ENCODE measurements around the gene NR1H2.
A peak's percentile ranks its signal among the peaks of the same experiment; 100 is the strongest.
"Not testable (repeated sequence)": the region's sequence is repeated elsewhere in the genome, so short reads cannot be mapped to it uniquely, and the experiment has no call there.

NR1H2 gene

DNA sequence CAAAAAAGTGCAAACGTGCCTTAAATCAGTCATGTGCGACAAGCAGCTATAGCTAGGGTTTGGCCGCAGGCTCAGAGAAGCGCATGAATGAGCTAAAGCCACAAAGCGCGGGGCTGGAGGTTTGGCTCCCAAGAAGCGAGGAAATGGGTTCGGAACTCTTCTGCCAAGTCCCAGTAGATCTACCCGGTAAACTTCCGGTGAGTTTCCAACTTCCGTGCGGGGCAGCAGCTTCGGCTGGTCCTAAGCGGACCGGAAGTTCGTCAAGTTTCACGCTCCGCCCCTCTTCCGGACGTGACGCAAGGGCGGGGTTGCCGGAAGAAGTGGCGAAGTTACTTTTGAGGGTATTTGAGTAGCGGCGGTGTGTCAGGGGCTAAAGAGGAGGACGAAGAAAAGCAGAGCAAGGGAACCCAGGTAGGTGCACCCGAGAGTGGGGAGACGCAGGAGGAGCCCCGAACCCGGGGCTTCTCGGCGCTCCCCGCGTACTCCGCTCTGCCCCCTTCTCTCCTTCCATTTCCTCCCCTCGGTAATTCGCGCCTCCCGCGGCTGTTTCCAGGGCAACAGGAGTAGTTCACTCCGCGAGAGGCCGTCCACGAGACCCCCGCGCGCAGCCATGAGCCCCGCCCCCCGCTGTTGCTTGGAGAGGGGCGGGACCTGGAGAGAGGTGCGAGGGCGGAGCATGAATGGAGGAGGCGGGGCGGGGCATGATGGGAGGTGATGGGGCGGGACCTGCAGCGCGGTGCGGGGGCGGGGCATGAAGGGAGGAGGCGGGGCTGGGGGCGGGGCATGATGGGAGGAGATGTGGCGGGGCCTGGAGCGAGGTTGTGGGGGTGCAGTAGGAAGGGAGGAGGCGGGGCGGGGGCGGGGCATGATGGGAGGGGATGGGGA, at the start of gene NR1H2:
NR1H2 (plus strand) TSS at position 292 of the 885 bp plus-strand sequence. CDS start 1,149 bp downstream, outside the sequence.
- DNase-seq = peak; percentile 99

DNA sequence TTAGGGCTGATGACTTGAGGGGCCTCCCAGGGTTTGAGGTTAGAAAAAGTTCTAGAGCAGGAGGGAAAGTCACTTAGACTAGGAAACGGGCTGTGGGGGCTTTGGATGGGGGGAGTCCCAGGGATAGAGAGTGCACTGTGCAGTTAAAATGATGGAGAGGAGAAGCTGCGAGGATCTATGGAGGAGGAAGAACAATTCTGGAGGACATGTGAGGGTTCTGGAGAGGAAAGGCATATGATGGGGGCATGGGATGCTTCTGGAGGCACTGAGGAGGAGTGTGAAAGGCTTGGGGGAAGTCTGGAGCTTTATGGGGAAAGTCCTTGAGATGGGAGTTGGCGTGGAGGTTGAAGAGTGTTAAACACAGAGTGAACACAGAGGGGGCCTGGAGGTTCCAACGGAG, 49.2 kb upstream of the NR1H2 start:
- no peak for DNase-seq

DNA sequence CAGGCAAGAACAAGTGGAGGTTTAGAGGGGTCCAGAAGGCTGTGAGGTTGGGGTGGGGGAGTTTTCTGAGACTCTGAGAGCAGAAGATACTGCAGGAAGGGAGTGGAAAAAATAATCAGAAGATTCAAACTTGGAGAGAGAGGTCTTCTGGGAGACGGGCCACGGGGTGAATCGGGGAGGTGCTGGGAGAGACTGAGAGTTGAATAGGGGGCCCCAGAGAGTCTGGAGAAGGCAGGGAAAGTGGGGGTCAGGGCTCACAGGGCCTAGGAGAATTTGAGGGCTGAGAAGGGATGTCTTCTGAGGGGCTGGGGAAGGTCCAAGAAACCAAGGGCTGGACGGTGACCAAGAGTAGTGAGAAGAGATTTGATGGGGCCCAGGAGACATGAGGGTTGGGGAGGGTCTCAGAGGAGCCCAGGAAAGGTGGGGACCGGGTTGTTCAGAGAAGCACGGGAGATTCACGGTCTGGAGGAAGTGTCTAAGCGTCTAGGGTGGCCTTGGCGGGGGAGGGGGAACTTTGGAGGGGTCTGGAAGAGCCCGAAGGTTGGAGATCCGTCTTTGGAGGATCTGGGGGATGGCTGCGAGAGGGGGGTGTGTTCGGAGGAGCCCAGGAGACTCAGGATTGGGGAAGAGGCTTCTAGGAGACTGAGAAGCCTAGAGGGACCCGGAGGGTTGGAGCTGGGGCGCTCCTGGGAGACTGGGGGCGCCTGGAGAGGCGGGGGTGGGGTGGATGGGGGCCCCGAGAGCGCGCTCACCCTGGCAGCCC, 48.6 kb upstream of the NR1H2 start:
- DNase-seq = no peak

DNA sequence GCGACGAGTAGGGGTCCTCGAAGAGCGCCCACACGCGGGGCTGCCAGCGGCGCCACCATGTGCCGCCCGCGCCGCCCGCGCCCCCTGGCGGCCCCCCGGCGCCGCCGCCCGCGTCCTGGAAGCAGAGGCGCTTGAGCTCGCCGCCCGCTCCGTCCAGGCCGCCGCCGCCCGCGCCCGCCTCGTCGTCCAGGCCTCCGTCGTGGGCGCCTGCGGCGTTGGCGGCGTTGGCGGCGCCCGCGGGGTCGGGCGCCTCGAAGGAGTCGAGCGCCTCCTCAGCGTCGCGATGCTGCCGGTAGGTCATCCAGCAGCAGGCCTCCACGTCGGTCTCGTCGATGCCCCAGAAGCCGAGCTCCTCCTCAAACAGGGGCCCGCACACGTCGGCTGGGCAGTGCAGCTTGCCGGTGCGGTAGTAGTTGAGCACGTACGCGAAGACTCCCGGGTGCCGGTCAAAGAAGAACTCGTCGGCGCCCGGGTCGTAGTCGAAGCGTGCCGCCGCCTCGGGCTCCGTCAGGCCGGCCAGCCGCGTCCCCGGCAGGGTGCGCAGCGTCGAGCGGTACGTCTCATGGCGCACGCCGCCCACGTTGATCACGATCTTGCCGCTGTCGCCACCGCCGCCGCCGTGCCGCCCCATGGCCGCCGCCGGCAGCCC, 47.9 kb upstream of the NR1H2 start:
- DNase-seq = peak; percentile 41

DNA sequence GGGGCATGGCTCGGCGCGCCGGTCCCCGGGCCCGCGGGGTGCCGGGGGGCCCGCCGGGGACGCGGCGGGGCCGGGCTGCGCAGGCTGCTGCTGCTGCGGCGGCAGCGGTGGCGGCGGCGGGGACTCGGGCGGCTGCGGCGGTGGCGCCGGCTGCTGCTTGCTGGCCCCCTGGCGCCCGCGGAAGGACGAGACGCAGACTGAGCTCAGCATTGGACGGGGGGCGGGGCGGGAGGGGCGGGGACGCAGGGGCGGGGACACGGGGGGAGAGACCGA, 47.4 kb upstream of the NR1H2 start:
- no peak for DNase-seq

DNA sequence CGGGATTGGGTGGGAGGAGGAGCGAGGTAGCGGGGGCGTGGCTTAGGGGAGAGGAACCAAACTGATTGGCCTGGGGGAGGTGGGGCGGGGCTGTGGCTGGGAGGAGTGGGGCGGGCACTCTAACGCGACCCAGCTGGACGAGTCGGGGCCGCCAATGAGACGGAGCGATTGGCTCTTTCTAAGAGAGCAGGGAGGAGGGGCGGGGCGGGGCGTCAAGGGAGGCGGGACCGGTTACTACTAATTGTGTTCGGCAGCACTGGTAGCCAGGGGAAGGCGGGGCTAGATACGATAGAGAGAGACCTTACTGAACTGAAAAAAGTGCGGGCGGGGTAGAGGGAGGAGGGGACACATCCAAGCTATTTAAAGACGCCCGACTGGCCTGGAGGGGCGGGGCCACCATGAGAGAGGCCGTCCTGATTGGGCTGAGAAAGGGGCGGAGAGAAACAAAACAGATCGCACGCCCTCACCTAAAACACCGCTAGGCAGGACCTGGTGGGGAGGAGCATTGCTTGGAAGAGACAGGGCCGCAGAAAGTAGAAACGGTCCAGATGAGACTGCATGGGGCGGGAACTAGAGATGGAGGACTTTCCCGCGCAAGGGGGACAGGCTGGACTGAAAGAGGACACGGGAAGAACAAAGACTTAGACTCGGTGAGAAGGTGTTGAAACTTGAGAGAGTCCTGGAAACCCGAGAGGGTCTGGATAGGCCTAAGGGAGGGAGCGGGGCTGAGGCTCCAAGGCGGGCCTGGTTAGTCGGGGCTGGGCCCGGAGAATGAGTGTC, 46.9 kb upstream of the NR1H2 start, which contains the start of gene KCNC3:
KCNC3 (minus strand) TSS at position 232 of the 780 bp plus-strand sequence. CDS start 295 bp downstream, outside the sequence.
- DNase-seq = peak; percentile 94

DNA sequence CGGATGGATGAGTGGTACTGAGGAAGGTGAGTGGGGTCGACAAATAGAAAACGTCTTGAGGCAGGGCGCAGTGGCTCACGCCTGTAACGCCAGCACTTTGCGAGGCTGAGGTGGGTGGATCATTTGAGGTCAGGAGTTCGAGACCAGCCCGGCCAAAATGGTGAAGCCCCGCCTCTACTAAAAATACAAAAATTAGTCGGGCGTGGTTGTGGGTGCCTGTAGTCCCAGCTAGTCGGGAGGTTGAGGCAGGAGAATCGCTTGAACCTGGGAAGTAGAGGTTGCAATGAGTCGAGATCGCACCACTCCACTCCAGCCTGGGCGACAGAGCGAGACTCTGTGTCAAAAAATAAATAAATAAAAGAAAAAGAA, 46.3 kb upstream of the NR1H2 start:
- DNase-seq = not testable (repeated sequence)

DNA sequence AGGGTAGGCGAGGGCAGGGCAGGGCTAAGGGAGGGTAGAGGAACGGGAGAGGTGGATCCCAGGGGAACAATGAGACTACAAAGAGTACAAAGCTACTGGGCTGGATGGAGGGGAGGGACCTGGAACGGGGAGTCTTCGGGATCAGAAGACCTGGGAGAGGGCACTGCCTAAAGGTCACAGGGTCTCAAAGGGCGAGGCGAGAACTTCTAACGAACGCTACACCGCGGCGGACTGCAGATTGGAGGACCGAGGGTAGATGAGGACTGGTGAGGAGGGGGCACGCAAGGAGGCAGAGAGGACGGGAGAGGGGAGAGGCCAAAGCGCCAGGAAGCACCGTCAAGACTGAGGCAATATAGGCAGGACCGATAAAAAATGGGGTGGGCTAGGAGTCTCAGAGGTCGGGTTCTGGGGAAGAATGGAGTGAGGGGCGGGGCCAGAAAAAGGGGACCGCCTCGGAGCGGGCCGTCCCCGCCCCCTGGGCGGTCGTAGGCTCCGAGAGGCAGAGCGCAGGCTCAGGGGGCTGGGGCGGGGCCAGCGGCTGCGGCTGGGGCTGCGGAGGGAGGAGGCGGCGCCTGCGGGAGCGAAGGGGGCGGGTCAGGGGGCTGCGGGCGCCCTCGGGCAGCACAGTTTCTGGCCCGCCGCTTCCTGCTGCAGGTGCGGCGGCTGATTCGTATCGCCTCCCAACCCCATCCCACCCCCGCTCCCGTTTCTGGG, 45.7 kb upstream of the NR1H2 start:
- peak; percentile 85 for DNase-seq

DNA sequence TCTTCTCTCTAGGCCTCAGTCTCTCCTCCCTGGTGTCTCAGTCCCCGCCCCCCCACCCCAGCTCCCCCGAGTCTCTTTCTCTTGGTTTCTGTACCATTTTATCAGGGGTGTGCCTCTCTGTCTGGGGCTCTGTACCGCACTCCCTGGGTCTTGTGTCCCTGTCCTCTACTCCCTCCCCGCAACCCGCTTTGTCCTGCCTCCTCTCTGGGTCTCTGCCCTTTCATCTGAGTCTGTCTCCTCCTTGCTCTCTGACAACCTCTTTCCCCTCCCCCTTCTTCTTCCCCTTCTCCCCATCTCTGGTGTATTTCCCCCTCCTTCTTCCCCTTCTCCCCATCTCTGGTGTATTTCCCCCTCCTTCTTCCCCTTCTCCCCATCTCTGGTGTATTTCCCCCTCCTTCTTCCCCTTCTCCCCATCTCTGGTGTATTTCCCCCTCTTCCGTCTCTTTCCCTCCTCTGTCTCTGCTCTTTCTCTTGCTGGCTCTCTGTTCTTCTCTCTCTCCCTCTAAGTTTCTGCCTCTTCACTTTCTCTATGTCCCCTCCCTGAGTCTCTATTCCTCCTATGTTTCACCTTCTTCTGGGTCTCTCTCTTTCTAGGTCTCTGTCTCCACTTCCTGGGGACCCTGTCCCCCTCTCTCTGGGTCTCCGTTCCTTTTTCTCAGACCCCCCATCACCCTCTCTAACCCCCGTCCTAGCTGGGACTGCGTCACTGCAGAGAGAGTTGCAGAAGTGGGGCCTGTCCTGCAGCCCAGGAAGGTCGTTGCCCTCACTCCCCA, 44.9 kb upstream of the NR1H2 start:
- no peak for DNase-seq

DNA sequence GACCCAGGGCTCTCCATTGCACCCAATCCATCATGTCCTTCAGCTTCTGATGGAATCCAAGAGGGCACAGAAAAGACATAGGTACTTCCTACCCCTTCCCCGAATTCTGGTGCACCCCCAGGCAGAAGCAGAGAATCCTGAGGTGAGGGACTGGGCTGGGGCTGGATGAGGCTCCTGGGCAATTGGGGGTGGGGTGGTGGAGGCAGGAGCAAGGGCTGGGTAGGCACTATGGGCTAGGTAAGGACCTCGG, 44.3 kb upstream of the NR1H2 start:
- no peak for DNase-seq

DNA sequence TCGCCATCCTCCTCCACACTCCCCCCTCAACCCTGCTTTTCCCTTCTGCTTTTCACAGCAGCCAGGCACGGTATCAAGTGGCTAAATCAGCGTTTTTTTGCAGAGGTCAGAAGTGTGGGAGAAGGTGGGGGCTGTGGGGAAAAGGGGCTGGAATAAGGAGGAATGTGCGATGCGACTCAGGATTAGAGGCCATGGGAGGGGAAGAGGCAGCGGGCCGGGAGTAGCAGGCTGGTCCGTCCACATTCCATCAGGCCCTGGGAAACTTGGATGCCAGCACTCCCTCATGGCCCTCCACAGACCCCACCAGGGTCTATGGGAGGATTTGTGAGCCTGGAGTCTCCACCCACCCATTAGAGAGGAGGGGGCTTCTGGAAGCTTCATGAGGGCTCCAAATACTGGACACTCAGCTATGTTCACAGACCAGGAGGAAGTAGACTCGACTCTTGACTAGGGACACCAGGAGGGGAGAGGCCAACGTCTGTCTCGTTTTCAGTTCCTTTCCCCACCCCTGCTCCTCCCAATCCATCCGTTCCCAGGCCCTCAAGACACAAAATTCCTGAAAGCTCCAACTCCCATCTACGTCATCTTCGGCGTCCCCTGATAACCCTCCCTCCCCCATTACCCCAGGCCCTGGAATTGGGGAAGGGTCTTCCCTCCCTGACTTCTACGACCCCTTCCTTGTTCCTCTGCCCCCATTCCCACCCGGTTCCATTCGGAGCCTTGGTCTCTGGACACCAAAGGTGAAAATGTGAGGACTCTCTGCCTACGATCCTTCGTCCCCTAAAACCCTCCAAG, 43.8 kb upstream of the NR1H2 start:
- DNase-seq = no peak

DNA sequence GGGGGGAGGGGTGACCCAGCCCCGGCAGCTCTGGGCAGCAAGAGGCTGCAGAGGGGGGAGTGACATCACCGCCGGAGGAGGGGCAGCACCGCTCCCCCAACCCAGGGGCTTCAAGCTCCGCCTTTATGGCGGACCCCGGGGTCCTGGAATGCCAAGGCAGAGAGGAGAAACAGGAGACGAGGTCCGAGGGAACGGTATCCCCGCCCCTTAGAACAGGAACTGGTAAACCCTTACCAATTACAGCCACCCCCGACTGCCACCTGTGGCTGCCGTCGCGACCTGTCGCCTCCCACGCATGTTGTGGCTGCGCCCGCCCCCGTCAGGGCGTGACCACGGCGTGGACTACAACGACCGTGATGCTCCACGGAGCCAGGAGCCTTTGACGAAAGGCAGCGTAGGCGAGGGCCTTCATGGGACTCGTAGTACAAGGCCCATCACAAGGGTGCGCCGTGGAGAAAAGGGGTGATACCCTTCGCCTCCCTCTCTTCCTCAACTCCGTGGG, 43.0 kb upstream of the NR1H2 start:
- peak; percentile 85 for DNase-seq

DNA sequence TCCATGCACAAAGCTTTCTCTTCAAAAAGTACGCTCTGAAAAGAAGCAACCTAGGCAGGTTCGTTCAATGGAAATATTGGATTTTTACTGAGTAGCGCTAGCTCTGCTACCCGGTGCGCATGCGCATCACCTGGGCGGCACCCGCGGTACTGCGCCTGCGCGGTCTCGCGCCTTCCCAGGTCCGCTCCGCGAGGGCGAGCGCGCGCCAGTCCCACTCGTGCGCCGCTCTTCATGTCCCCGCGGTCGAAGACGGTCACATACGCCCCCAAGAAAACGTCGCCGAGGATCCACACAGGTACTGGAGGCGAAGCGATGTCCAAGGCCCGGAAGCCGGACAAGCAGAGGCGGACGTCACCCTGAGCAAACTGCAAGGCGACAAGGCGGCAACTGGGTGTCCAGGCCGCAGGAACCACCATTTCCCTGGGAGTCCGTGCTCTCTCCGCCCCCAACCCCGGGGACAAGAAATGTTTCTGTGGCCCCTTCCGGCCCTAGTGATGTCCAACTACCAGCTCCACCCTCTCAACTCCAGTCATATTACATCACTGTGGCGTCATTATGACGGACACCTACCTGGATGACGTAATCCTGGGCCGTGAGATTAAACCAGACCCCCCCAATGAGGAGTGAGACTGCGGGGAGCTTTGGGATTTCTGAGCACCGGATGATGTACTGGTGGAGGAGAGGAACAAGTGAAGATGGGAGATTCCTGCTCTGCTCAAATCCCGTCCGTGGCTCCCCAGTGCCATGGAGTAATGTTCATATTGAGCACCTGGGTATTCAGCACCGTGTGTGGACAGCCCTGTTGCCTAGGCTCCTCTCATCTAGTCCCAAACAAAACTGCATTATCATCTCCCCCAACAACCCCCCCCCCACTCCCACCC, 42.3 kb upstream of the NR1H2 start:
- DNase-seq = peak; percentile 78

DNA sequence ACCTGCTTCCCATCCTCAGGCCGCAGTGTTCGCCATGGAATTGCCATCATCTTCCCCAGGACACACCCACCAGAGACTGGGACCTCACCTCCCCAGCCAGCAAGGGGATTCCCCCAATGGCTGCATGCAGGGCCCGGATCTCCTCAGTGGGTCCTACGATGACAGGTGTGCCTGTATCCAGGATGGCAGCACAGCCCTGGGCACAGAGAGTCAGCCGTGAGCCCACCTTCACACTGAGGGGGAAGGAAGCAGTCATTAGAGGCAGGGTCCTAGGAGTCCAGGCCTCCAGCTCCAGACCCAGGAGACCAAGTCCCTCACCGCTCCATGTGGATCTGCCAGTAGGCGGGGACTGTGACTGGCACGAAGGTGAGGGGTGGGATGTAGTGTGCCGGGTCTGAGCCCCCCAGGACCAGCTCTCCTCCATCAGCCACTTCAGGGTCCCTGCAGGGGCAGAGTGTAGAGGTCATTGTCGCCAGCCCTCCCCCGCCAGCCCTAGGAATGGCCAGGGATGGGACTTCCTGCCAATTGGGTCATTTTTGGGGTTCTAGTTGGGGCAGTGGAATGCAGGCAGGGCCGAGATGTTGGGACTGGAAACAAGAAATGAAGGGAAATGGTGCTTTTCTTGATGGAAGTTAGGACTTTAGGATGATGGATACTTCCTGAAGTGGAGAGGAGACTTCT, 41.4 kb upstream of the NR1H2 start:
- no peak for DNase-seq

DNA sequence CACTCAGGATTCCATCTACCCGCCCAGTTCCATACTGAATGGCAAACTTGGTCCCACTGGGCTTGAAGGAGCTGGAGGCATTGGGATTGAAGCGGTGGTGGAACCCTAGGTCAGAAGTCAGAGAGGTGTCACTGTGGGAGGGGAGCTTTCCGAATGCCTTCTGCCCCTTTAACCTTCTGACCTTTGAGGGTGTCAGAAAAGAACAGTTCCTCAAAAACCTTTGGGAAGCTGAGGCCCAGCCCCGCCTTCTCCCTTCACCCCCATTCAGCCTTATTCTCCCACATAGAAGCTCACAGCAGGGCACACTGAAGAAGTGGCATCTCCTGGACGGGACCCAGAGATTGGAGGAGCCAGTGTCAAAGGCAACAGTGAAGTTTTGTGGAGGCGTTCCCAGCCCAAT, 39.2 kb upstream of the NR1H2 start:
- not testable (repeated sequence) for DNase-seq

DNA sequence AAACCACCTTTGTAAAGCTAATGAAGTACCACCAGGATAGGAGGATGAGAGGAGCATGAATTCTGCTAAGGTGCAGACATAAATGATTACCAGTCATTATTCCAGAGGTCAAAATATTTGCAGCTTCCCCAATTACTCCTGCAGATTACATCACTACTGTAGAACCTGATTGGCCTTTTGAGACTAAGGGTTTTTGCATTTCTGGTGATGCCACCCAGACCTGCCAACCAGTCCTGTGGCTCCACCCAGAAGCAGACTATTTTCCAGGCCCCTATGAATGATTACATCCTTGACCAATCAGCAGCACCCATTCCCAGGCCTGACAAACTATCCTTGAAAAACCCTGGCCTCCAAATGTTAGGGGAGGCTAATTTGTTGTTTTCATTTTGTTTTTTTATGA, 35.9 kb upstream of the NR1H2 start:
- no peak for DNase-seq

DNA sequence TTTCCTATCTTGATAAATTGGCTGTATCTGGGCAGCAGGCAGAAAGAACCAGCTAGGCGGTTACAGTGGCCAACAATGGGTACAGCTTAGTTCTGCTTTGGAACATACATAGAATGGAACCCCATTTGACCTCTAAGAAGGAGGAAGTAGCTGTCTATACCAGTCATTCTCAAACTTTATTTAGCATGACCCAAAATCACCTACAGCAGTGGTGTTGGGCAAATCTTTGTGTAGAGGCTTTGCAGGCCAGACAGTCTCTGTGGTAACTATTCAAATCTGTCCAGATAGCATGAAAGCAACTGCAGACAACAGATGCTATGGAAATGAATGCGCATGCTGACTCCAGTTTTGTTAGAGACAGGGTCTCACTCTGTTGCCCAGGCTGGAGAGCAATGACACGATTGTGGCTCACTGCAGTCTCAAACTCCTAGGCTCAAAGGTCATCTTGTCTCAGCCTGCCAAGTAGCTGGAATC, 35.1 kb upstream of the NR1H2 start:
- DNase-seq = no peak

DNA sequence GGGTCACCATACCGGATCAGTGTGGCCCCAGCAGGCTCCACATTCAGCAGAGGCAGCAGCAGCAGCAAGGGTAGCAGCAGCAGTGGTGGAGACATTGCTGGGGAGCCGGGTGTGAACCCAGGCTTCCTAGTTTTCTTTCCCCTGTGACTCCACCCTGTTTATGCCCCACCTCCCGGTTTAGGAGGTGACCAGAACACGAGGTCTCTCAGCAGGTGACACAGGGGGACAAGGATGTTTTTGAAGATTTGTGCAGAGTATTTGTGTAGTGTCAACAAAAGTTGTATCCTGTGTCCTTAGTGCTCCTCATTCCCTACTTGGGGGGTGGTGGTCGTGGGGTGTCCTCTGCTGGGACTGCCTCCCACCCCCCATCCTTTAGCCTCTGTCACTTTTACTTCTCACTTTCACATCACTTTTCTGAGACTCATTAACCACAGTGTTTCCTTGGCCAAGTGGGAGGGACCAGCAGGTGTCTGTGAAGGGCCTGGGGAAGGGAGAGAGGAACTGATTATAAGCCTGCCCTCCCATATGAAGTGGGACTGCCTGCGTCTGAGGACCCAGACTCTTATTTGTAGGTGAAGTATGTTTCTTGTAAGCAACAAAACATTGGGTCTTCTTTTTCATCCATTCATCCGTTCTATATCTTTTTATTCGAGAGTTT, 31.5 kb upstream of the NR1H2 start:
- DNase-seq = no peak
